ENCODE measurements around the gene MRPL2.

MRPL2 gene

DNA sequence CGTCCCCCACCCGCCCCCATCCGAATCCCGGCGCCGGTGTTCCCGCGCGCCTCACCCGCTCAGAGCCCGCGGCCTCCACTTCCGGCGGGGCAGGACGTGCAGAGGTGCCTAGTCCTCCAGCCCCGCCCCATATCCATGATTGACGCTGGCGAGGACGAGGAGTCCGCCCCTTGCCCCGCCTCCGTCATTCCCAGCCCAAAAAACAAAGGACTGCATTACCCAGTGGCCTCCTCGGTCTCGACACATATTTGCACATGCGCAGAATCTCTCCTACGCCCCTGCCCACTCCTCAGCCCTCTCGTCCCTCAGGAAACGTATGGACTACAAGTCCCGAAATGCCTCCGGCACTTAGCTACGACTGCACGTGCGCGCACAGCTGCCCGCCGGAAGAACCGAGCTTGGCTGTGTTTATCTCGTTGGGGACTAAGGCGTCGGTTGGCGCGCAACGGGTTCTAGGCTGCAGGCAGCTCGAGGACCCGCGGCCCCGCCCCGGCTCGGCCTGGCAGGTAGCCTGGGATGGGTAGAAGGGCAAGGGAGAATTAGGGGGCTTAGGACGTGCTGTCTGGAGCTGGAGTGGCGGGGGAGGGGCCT is 45.3 kb downstream of the MRPL2 start, which contains the start of the genes KLHDC3 and MEA1:
TSS of gene KLHDC3 (plus strand) at position 407 of the 591 bp plus-strand sequence. CDS start 2,944 bp downstream, outside the sequence.
TSS of gene MEA1 (minus strand) at position 104 of the 591 bp plus-strand sequence. CDS start 133 bp downstream, outside the sequence.
- H3K27ac ChIP-seq: peak within 1 kb of the TSS; percentile 83

DNA sequence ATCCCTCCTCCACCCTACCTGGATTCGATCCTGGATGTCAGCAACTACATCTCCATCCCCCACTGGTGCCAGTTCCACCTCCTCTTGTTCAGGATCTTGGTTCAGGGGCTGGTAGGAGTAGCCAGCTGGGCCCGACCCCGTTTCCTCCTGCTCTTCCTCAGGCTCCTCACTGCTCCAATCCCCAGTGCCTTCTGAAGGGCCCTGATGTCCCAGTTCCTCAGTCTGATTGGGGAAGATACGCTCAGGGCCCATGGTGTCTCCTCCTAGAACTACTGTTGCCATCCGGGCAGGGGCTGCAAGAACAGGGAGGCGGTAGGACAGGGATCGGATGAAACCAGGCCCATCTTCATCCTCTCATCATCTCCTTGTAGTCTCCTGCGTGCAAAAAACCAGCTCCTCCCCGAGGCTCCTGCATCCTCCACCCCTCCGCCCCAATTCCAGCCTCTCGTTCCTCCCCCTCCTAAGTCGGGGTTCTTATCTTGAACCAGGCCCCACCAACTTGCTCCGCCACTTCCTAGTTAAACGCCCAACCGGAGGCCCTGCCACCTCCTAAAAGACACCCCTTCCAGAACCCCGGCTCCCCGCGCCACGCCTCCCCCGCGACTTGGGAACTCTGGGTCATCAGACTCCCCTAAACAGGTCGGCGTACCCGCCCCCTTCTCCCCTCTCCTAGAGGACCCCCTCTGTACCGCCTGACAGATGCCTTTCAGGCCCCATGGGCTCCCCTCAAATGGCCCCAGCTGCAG is 46.0 kb downstream of the MRPL2 start:
- H3K27ac ChIP-seq: peak overlapping the region; percentile 83
- 0 out of 2 replicates have a peak, but pooled peaks have one; percentile 30 for TF ChIP-seq ZFX (IDR thresholded peaks at IDR 0.05)
- TF ChIP-seq, protein P1, sequence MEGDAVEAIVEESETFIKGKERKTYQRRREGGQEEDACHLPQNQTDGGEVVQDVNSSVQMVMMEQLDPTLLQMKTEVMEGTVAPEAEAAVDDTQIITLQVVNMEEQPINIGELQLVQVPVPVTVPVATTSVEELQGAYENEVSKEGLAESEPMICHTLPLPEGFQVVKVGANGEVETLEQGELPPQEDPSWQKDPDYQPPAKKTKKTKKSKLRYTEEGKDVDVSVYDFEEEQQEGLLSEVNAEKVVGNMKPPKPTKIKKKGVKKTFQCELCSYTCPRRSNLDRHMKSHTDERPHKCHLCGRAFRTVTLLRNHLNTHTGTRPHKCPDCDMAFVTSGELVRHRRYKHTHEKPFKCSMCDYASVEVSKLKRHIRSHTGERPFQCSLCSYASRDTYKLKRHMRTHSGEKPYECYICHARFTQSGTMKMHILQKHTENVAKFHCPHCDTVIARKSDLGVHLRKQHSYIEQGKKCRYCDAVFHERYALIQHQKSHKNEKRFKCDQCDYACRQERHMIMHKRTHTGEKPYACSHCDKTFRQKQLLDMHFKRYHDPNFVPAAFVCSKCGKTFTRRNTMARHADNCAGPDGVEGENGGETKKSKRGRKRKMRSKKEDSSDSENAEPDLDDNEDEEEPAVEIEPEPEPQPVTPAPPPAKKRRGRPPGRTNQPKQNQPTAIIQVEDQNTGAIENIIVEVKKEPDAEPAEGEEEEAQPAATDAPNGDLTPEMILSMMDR (conservative IDR thresholded peaks at IDR 0.05): no peak

More for the DNA sequence above, 45.3 kb downstream of the MRPL2 start, which contains the start of the genes KLHDC3 and MEA1:
- peak; percentile 14; the same call in 1 of the 2 replicates for TF ChIP-seq ZFX (IDR thresholded peaks at IDR 0.05)
- TF ChIP-seq, protein P1 (conservative IDR thresholded peaks at IDR 0.05): no peak

DNA sequence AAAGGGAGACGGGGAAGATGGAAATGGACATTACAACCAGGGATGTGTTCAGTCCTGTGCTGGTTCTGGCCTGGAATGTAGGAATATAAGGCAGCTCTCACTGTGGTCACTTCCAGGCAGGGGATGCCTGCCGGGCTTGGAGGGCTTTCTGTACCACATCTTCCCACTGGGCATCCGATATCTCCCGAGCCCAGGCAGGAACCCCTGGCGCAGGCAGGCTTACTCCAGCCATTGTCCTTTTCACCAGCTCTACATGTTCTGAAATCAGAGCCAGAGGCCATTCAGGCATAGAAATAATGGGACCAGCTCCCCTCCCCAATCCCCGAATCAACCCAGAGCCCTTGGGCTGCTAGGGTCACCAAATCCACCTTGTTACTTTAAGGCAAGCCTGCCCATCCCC is 46.9 kb downstream of the MRPL2 start:
- no peak for TF ChIP-seq ZFX (IDR thresholded peaks at IDR 0.05)
- TF ChIP-seq, protein P1 (conservative IDR thresholded peaks at IDR 0.05): no peak
- no peak overlapping the region for H3K27ac ChIP-seq

DNA sequence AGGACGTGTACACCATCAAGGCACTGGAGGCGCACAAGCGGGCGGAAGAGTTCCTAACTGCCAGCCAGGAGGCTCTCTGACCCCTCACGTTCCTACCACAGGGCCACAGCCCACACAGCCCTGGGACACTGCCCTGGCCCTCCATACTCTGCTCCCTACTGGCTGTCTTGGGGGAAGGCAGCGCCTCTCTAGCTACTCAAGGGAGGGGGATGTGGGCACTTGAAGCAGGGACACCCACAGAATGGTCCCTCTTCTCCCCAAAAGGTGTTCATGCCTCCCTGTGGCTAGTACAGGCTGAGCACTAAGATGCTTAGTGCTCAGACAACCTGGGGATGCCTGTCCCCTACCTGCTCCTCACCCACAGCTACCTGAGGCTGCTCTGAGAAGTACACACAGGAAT is 48.0 kb downstream of the MRPL2 start:
- H3K27ac ChIP-seq: no peak overlapping the region
- no peak for TF ChIP-seq ZFX (IDR thresholded peaks at IDR 0.05)
- TF ChIP-seq, protein P1 (conservative IDR thresholded peaks at IDR 0.05): no peak

DNA sequence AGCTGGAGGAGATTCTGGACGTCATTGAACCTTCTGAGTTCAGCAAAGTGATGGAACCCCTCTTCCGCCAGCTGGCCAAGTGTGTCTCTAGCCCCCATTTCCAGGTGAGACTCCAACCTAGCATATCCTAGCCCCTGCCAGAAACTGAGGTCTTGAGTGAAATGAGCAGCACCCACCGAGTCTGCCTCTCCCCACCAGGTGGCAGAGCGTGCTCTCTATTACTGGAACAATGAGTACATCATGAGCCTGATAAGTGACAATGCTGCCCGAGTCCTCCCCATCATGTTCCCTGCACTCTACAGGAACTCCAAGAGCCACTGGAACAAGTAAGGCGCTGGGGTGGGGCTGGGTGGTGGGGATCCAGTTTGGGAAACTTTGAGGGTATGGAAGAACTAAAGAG is 50.1 kb downstream of the MRPL2 start:
- TF ChIP-seq ZFX (IDR thresholded peaks at IDR 0.05): no peak

DNA sequence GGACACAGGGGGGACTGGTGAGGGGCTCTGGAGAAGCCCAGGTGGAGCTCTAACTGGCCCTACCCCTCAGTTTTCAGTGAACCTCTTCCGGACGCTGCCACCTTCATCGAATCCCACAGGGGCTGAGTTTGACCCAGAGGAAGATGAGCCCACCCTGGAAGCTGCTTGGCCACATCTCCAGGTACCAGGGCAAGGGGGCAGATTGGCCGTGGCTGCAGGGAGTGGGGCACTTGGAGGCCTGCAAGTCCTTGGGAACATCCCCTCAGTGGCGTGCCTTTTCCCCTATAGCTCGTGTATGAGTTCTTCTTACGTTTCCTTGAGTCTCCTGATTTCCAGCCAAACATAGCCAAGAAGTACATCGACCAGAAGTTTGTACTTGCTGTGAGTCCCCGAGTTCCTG is 52.1 kb downstream of the MRPL2 start:
- TF ChIP-seq, protein P1 (conservative IDR thresholded peaks at IDR 0.05): no peak
- no peak for TF ChIP-seq ZFX (IDR thresholded peaks at IDR 0.05)
- H3K27ac ChIP-seq: no peak overlapping the region

More for the DNA sequence above, 50.1 kb downstream of the MRPL2 start:
- H3K27ac ChIP-seq: no peak overlapping the region

DNA sequence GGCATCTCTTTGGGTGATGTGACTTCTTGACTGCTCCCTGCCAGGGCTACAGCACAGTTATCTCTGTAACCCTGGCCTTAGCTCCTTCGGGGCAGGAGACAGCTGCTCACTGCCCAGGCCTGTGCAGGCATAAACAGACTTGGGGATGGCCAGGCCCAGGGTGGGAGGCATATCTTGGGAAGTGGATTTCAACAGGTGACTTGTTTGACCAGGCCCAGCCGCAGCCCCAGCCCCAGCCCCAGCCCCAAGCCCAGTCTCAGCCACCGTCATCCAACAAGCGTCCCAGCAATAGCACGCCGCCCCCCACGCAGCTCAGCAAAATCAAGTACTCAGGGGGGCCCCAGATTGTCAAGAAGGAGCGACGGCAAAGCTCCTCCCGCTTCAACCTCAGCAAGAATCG is 53.0 kb downstream of the MRPL2 start:
- no peak for TF ChIP-seq ZFX (IDR thresholded peaks at IDR 0.05)
- TF ChIP-seq, protein P1 (conservative IDR thresholded peaks at IDR 0.05): no peak
- H3K27ac ChIP-seq: no peak overlapping the region
